ENCODE measurements around the gene PCCA.
A peak's percentile ranks its signal among the peaks of the same experiment; 100 is the strongest.

Gene PCCA

DNA sequence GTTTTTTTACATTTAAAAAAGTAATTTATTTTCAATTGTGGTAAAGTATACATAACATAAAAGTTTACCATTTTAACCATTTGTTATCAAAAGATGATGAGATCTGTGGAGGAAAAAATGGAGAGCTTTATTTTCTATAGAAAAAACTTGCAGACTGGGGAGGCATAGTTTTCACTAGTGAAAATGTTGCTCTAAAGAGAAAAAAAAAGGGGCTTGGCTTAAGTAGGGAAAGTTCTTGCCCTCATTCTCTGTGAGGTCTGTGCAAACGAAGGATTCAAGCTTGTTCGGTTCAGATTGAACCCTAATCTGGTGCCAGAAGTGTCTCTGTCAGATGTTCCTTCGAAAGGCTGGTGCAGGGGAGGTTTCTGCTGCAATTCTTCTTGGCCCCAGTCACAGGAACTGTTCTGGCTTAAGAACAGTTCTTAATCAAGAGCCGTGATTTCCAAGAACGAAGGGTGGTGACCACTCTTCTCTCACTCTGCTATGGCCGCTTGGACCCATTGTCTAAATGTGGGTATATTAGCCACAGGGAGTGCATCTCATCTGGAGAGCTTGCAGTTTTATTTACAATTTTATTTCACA, 42.1 kb downstream of the PCCA start:
- H3K9ac ChIP-seq (ENCODE audit: low read length) = no peak overlapping the region
- no peak overlapping the region for H3K4me3 ChIP-seq (ENCODE audit: low read length)
- no peaks in the 10 kb centered on the region for H3K27me3 ChIP-seq (ENCODE audit: insufficient read depth, low read length, poor library complexity)

DNA sequence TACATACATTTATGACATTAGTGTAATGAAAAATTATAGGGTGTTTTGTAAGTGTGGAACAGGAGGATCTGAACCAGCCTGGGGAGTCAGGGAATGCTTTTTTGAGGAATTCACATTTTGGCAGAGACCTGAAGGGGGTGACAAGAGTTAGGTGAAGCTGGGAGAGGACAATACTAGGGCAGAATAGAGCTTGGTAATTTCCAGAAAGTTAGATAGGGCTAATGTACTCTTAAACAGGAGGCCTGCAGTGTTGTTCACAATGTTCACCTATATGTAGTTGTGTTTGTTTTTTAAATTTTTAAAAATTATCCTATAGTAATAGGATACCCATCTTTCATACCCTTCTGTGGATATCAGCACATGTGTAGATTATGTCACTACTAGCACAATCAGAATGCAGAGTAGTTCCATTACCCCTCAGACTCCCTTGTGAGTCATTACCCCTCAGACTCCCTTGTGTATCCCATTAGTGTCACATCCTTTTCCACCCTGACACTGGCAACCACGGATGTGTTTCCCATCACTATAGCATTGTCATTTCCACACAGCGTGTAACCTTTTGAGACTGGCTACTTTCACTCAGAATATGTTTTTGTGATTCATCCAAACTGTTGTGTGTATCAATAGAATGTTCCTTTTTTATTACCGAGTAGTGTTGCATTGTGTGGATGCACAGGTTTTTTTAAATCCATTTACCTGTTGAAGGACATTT, 43.1 kb downstream of the PCCA start:
- Histone ChIP-seq H3K4ac (ENCODE audit: low read depth, low read length) (no peak overlapping the region), H3K4me2 (ENCODE audit: low read length) (no peak overlapping the region), H3K27me3 (ENCODE audit: insufficient read depth, low read length, poor library complexity) (no peaks in the 10 kb centered on the region), H4K8ac (ENCODE audit: low read depth, low read length) (no peak overlapping the region), H4K5ac (ENCODE audit: low read length) (no peak overlapping the region), H3K23ac (ENCODE audit: low read length) (no peak overlapping the region), H3K4me3 (ENCODE audit: low read length) (no peak overlapping the region), H2BK5ac (ENCODE audit: low read length) (no peak overlapping the region), H3K36me3 (ENCODE audit: control insufficient read depth, insufficient read depth, low read length) (no peaks in the 10 kb centered on the region), H2BK15ac (replicated peaks; ENCODE audit: low read depth) (no peak overlapping the region), H3K56ac (ENCODE audit: low read length) (no peak overlapping the region), H3K18ac (ENCODE audit: low read length) (no peak overlapping the region), H3K79me1 (ENCODE audit: low read length) (no peaks in the 10 kb centered on the region), H3K27ac (ENCODE audit: low read depth, low read length) (no peak overlapping the region), H3K9ac (ENCODE audit: low read length) (no peak overlapping the region), H2AK5ac (ENCODE audit: low read length) (no peak overlapping the region), H3K4me1 (ENCODE audit: control insufficient read depth, low read depth, low read length) (peaks cover 6% of the 10 kb centered on the region), H2BK120ac (ENCODE audit: low read depth, low read length) (no peak overlapping the region), H3K79me2 (ENCODE audit: control insufficient read depth, insufficient read depth, low read length) (no peaks in the 10 kb centered on the region)
- WGBS (ENCODE audit: extremely low coverage, insufficient coverage, low lambda C conversion rate) = no CpG with 5 or more reads among the region's 3 CpGs
- DNase-seq = peak; percentile 61

More for the DNA sequence above, 42.1 kb downstream of the PCCA start:
- Histone ChIP-seq H3K4ac (ENCODE audit: low read depth, low read length) (peak overlapping the region; percentile 43), H4K8ac (ENCODE audit: low read depth, low read length) (no peak overlapping the region), H2AK5ac (ENCODE audit: low read length) (no peak overlapping the region), H3K4me2 (ENCODE audit: low read length) (no peak overlapping the region), H3K23ac (ENCODE audit: low read length) (no peak overlapping the region), H3K18ac (ENCODE audit: low read length) (no peak overlapping the region), H2BK15ac (replicated peaks; ENCODE audit: low read depth) (no peak overlapping the region), H3K27ac (ENCODE audit: low read depth, low read length) (no peak overlapping the region), H3K4me1 (ENCODE audit: control insufficient read depth, low read depth, low read length) (peaks cover 6% of the 10 kb centered on the region), H3K79me2 (ENCODE audit: control insufficient read depth, insufficient read depth, low read length) (no peaks in the 10 kb centered on the region), H3K56ac (ENCODE audit: low read length) (no peak overlapping the region), H3K79me1 (ENCODE audit: low read length) (no peaks in the 10 kb centered on the region), H2BK120ac (ENCODE audit: low read depth, low read length) (no peak overlapping the region), H3K36me3 (ENCODE audit: control insufficient read depth, insufficient read depth, low read length) (no peaks in the 10 kb centered on the region), H2BK5ac (ENCODE audit: low read length) (no peak overlapping the region), H4K5ac (ENCODE audit: low read length) (no peak overlapping the region)
- DNase-seq = no peak
- no CpG with 5 or more reads among the region's 6 CpGs for WGBS (ENCODE audit: extremely low coverage, insufficient coverage, low lambda C conversion rate)

DNA sequence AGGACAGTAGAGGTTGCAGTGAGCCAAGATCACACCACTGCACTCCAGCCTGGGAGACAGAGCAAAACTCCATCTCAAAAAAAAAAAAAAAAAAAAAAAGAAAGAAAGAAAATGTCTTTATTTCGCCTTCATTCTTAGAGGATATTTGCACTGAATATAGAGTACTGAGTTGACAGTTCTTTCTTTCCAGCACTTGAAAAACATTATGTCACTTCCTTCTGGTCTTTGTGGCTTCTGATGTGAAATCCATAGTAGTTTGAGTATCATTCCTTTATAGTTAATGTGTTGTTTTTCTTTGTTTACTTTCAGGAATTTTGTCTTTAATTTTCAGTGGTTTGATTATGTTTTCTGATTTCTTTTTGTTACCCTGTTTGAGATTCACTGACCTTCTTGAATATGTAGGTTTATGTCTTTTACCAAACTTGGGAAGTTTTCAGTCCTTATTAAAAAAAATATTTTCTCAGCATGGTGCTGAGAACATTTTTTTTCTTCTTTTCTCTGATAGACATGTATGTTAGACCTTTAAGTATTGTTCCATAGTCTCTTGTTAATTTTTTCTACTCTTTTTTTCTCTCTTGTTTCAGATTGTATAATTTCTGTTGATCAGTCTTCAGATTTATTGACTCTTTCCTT, 50.1 kb downstream of the PCCA start:
- Histone ChIP-seq H3K23ac (ENCODE audit: low read length) (no peak overlapping the region), H3K4me3 (ENCODE audit: low read length) (no peak overlapping the region), H2BK15ac (replicated peaks; ENCODE audit: low read depth) (no peak overlapping the region), H3K9ac (ENCODE audit: low read length) (no peak overlapping the region), H3K79me1 (ENCODE audit: low read length) (peaks cover 2% of the 10 kb centered on the region), H3K27me3 (ENCODE audit: insufficient read depth, low read length, poor library complexity) (no peaks in the 10 kb centered on the region), H4K5ac (ENCODE audit: low read length) (no peak overlapping the region), H3K4ac (ENCODE audit: low read depth, low read length) (no peak overlapping the region), H2BK5ac (ENCODE audit: low read length) (no peak overlapping the region), H3K4me2 (ENCODE audit: low read length) (no peak overlapping the region), H3K27ac (ENCODE audit: low read depth, low read length) (no peak overlapping the region), H2AK5ac (ENCODE audit: low read length) (no peak overlapping the region), H4K8ac (ENCODE audit: low read depth, low read length) (no peak overlapping the region), H3K56ac (ENCODE audit: low read length) (no peak overlapping the region), H3K4me1 (ENCODE audit: control insufficient read depth, low read depth, low read length) (no peaks in the 10 kb centered on the region), H3K18ac (ENCODE audit: low read length) (no peak overlapping the region), H3K79me2 (ENCODE audit: control insufficient read depth, insufficient read depth, low read length) (no peaks in the 10 kb centered on the region), H3K36me3 (ENCODE audit: control insufficient read depth, insufficient read depth, low read length) (no peaks in the 10 kb centered on the region), H2BK120ac (ENCODE audit: low read depth, low read length) (no peak overlapping the region)
- no peak for DNase-seq
- WGBS (ENCODE audit: extremely low coverage, insufficient coverage, low lambda C conversion rate) = no CpG with 5 or more reads among the region's 1 CpG

- Histone ChIP-seq H3K4me3 (ENCODE audit: low read length) (no peak overlapping the region), H2BK15ac (replicated peaks; ENCODE audit: low read depth) (no peak overlapping the region), H3K27ac (ENCODE audit: low read depth, low read length) (no peak overlapping the region), H3K4me1 (ENCODE audit: control insufficient read depth, low read depth, low read length) (no peaks in the 10 kb centered on the region), H4K8ac (ENCODE audit: low read depth, low read length) (no peak overlapping the region), H3K9ac (ENCODE audit: low read length) (no peak overlapping the region), H2BK5ac (ENCODE audit: low read length) (no peak overlapping the region), H3K79me1 (ENCODE audit: low read length) (peaks cover 2% of the 10 kb centered on the region), H3K36me3 (ENCODE audit: control insufficient read depth, insufficient read depth, low read length) (no peaks in the 10 kb centered on the region), H2AK5ac (ENCODE audit: low read length) (no peak overlapping the region), H3K18ac (ENCODE audit: low read length) (no peak overlapping the region), H3K23ac (ENCODE audit: low read length) (no peak overlapping the region), H3K56ac (ENCODE audit: low read length) (no peak overlapping the region), H2BK120ac (ENCODE audit: low read depth, low read length) (no peak overlapping the region), H4K5ac (ENCODE audit: low read length) (no peak overlapping the region), H3K4ac (ENCODE audit: low read depth, low read length) (no peak overlapping the region), H3K27me3 (ENCODE audit: insufficient read depth, low read length, poor library complexity) (no peaks in the 10 kb centered on the region), H3K4me2 (ENCODE audit: low read length) (no peak overlapping the region), H3K79me2 (ENCODE audit: control insufficient read depth, insufficient read depth, low read length) (no peaks in the 10 kb centered on the region)
- DNase-seq = no peak
- no CpG with 5 or more reads among the region's 1 CpG for WGBS (ENCODE audit: extremely low coverage, insufficient coverage, low lambda C conversion rate)
Observed at GRCh38 chr13:100139817-100140216, 50.9 kb downstream of the PCCA start.

DNA sequence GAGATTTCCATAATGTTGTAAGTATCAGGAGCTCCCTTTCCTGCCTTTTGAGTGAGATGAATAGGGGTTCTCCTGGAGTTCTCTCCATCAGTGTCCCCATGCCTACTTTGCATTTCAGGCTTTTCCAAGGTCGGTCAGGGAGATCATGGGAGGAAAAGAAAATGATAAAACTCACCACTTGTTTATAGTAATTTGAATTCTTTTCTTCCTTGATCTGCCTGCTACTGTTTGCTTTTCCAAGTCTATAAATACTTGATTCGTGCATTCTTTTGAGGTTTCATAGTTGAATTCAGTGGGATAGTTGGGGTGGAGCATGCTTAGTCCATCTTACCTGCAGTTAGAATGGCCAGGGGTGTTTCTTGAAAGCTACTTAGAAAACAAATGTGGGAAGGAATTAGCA, 51.5 kb downstream of the PCCA start:
- Histone ChIP-seq H3K18ac (ENCODE audit: low read length) (no peak overlapping the region), H3K27me3 (ENCODE audit: insufficient read depth, low read length, poor library complexity) (no peaks in the 10 kb centered on the region), H2BK15ac (replicated peaks; ENCODE audit: low read depth) (no peak overlapping the region), H3K36me3 (ENCODE audit: control insufficient read depth, insufficient read depth, low read length) (no peaks in the 10 kb centered on the region), H2BK120ac (ENCODE audit: low read depth, low read length) (no peak overlapping the region), H2BK5ac (ENCODE audit: low read length) (no peak overlapping the region), H3K4ac (ENCODE audit: low read depth, low read length) (no peak overlapping the region), H3K27ac (ENCODE audit: low read depth, low read length) (no peak overlapping the region), H2AK5ac (ENCODE audit: low read length) (no peak overlapping the region), H3K79me1 (ENCODE audit: low read length) (peaks cover 2% of the 10 kb centered on the region), H3K23ac (ENCODE audit: low read length) (no peak overlapping the region), H4K8ac (ENCODE audit: low read depth, low read length) (no peak overlapping the region), H3K4me1 (ENCODE audit: control insufficient read depth, low read depth, low read length) (no peaks in the 10 kb centered on the region), H3K79me2 (ENCODE audit: control insufficient read depth, insufficient read depth, low read length) (no peaks in the 10 kb centered on the region), H3K4me2 (ENCODE audit: low read length) (no peak overlapping the region), H4K5ac (ENCODE audit: low read length) (no peak overlapping the region), H3K56ac (ENCODE audit: low read length) (no peak overlapping the region), H3K9ac (ENCODE audit: low read length) (no peak overlapping the region), H3K4me3 (ENCODE audit: low read length) (no peak overlapping the region)
- no CpG with 5 or more reads among the region's 2 CpGs for WGBS (ENCODE audit: extremely low coverage, insufficient coverage, low lambda C conversion rate)
- DNase-seq = no peak

All from mesendoderm (in vitro differentiated cells).